HG03460 (cell line): ENCODE results near the gene USO1.
"Not testable (repeated sequence)": the region's sequence is repeated elsewhere in the genome, so short reads cannot be mapped to it uniquely, and the experiment has no call there.

Source experiments
- ATAC-seq: cut with Tn5 transposase; IDR thresholded peaks from one replicate; pipeline ENCODE4 v1.9.1; 2021; ENCODE audit not compliant: unreplicated experiment

Gene USO1

DNA sequence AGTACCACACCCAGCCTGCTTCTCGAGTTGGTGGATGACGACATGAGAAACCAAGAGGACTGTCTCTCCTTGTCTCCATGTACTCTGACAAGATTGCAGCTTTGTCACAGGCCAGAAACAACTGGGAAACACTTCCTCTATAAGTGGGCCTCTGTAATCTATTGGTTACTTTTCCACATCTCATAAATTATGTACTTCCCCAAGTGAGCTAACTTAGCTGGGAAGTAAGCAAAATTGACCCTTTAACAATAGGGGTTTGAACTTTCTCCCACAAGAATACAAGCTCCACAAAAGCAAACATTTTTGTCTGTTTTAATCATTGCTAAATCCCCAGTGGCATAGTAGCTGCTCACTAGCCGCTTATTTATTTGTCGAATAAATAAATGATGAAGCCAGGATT lies 14.1 kb upstream of the USO1 start:
- ATAC-seq = no peak

DNA sequence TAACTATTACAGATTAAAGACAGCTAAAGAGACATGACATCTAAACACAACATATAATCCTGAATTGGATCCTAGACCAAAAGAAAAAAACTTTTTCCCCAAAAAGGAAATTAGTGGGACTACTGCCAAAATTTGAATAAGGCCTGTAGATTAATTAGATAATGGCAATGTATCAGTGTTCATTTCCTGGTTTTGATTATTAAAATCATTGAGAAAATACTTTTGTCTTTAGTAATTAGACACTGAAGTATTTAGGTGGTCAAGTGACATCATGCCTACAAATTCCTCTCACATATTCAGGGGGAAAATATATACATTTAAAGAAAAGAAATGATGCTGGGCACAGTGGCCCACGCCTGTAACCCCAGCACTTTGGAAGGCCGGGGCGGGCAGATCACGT lies 10.4 kb upstream of the USO1 start:
- ATAC-seq = no peak

GRCh38 chr4:75714704-75715103 lies 9.7 kb upstream of the USO1 start:
- no peak for ATAC-seq

- ATAC-seq = no peak
These were observed 9.1 kb upstream of the USO1 start for GRCh38 chr4:75715105-75715799.

DNA sequence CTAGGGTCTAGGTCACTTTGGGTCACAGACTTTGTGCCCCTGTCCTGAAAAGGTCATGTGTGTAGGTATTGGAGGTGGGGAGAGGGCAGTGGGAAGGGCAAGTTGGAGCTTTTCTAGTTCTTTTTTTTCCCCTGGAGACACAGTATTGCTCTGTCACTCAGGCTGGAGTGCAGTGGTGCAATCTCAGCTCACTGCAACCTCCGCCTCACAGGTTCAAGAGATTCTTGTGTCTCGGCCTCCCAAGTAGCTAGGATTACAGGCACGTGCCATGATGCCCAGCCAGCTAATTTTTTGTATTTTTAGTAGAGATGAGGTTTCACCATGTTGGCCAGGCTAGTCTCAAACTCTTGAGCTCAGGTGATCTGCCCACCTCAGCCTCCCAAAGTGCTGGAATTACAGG lies 8.3 kb upstream of the USO1 start:
- ATAC-seq = not testable (repeated sequence)

DNA sequence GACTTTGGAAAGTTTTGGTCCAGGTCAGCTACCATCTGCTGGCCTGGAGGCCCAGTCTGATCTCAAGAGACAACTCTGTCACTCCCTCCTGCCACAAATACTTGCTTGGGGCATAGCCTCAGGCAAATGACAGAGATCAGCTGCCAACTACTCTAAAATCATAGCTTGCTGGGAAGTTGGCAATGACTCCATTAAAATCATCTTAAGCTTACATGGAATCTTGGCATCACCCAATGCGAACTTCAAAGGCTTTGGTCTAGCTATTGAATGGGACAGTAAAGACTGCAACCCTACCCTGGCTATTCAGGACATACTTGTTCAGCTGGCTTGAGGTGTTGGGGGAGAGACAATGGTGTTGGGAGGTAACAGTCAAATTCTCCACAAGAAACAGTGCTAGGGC lies 7.0 kb upstream of the USO1 start:
- ATAC-seq = no peak

DNA sequence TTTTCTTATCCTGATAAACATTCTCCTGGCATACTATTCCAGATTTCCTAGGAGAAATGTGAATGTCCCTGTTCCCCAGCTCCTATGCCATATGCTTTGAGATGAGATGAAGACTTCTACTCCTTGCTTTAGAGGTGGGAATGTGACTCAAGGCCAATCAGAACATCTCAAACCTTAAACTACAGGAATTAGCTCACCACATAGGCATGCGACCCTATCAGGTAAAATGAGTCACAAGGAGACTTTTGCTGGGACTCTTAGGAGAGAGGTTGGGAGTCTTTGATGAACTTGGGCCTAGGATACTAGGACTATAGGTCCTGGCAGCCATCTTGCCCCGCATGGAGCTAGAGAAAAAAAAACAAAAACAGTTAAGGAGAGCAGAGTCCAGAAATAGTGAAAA lies 5.8 kb upstream of the USO1 start:
- no peak for ATAC-seq

- no peak for ATAC-seq
These were observed 2.0 kb upstream of the USO1 start for GRCh38 chr4:75722417-75722816.

- ATAC-seq = no peak
These were observed 963 bp upstream of the USO1 start for GRCh38 chr4:75723163-75724065.

DNA sequence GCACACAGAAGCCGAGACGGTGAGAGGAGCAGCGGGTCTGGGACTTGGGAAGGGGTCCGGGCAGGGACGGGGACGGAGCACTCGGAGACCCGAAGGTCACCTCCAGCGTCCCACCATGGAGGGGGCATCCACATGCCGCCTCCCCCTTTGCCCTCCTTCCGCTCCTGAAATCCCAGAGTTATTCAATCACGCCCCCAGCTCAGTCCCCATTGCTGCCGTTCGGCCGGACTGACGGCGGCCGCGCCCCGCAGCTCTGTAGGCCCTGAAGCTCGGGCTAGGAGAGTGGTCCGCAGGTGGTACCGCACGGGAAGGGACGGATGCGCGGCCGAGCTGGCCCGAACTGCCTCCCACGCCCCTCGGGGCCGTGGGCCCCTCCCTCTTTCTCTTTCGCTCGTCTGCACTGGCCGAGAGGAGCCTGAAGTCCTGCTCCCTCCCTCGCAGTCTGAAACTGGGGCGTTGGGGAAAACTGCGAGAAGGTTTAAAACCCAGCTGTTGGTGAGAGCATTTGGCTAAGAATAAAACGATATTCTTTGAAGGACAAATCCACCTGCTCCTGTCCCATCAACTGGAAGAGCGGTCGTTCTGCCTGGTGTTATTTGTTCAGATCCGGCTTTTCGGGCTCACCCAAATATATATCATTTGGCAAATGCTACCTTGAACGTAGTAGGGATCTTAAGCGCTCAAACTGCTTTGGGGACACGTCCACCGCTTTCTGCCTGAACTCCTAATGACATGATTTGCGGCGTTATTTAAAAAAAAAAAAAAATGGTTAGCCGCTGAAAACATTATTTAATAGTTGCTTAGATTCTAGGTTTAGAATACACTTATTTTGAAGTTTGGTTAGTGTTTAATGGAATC lies 719 bp downstream of the USO1 start:
- peak; percentile 44 for ATAC-seq

GRCh38 chr4:75725942-75726538 lies 1.7 kb downstream of the USO1 start:
- ATAC-seq = not testable (repeated sequence)

DNA sequence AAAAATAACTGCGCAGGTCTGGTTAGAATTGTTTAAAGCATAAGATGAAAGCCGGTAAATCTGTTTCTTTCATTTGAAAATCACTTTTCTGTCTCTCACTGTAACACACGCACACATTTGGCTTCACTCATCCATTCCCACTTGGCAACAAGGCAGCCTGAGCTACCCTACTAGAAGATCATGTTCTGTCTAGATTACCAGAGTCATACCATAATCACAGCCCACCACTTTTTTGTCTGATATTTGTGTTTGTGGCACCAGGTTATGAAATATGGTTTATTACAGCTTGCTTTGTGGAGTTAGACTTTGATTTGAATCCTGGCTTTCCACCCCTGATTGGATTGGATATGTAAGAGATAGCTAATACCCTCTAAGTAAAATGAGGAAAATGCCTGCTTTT lies 2.2 kb downstream of the USO1 start:
- no peak for ATAC-seq

DNA sequence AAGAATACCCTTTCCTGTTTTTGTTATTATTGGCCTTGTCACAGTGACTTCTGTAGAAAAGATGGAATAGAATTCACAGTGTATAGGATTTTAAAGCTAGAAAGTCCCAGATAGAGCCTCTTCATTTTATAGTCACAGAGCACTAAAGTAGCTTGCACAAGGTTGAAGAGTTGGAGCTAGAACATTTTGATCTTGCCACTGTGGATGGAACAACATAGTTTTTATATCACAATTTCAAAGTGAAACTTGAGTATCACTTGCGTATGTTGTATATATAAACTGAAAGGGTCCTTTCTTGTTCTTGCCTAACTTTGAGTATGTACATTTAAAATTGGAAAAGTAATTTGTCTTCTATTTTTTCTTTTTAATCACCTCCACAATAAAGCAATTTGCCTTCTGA lies 2.7 kb downstream of the USO1 start:
- ATAC-seq = no peak

GRCh38 chr4:75729836-75730235 lies 5.5 kb downstream of the USO1 start:
- ATAC-seq = no peak

DNA sequence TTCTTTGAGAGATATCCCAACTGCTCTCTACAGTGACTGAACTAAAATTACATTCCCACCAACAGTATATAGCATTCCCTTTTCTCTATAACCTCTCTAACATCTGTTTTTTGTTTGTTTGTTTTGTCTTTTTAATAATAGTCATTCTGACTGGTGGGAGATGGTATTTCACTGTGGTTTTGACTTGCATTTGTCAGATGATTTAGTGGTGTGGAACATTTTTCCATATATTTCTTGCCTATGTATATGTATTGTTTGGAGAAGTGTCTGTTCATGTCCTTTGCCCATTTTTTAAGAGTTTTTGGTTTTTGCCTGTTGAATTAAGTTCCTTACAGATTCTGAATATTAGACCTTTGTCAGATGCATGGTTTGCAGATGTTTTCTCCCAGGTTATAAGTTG lies 9.0 kb downstream of the USO1 start:
- ATAC-seq = no peak

- no peak for ATAC-seq
These were observed 11.1 kb downstream of the USO1 start for GRCh38 chr4:75735525-75735924.

- no peak for ATAC-seq
These were observed 12.5 kb downstream of the USO1 start for GRCh38 chr4:75736862-75737261.

- no peak for ATAC-seq
These were observed 13.0 kb downstream of the USO1 start for GRCh38 chr4:75737398-75737797.

DNA sequence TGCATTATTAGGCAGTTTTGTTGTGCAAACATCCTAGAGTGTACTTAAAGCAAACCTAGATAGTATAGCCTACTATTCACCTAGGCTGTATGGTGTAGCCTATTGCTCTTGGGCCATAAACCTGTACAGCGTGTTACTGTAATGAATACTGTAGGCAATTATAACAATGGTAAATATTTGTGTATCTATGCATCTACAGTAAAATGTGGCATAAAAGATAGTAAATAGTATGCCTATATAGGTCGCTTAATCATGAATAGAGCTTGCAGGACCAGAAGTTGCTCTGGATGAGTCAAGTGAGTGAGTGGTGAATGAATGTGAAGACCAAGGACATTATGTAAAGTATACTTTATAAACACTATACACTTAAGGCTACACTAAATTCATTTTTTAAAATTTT lies 16.6 kb downstream of the USO1 start:
- no peak for ATAC-seq

DNA sequence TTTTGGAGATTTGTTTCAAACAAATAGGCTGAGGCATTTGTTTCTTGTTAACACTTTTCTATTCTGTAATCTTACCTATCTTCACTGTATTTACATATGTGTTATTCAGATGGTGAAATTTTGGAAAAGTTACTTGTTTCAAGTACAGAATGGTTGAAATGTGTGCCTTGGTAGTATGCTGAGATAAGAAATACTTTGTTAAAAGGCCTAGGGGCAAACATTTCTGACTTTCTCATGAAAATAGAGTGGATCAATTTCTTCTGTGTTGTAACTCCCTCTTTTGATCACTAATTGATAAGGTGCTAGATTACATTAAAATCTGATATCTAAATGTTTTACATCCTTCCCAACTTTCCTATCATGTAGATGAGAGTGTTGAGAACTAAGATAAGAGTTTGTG lies 18.1 kb downstream of the USO1 start:
- ATAC-seq = no peak

- ATAC-seq = no peak
These were observed 20.8 kb downstream of the USO1 start for GRCh38 chr4:75745161-75745560.
